ENCODE results near the gene MX2. TPM values are rescaled to one million over a fixed set of nuclear protein-coding genes. Genes with fewer than 3 reads are reported as not detected.
A peak's percentile ranks its signal among the peaks of the same experiment; 100 is the strongest.

Gene MX2
- total RNA-seq, 1 experiment from 2014 or later = 0.15 TPM

DNA sequence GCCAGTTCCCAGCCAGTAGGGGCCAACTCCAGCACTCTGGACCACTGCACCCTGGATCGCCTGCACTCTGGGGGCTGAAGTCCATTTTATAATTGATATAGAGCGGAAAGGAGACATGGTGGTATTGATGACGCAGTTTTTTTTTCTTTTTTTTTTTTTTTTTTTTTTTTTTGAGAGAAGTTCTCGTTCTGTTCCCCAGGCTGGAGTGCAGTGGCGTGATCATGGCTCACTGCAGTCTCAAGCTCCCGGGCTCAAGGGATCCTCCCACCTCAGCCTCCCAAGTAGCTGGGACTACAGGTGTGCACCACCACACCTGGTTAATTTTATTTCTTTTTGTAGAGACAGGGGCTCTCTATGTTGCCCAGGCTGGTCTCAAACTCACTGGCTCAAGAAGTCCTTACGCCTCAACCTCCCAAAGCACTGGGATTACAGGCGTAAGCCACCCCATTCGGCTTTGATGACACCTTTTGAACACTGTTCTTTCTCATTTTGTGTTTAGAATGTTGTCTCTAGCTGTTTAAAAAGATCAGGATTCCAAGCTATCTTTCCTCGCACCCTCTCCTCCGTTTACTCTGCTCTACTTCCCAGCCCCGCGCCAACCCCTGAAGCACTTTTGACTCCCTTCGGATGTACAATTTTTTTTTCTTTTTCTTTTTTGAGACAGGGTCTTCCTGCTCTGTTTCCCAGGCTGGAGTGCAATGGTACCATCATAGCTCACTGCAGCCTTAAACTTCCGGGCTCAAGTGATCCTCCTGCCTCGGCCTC is 960 bp downstream of the MX2 start:
- Histone ChIP-seq H3K36me3 (ENCODE audit: low read depth, low read length) (no peaks in the 10 kb centered on the region), H4K20me1 (ENCODE audit: low read length) (no peaks in the 10 kb centered on the region), H3K9me2 (replicated peaks; ENCODE audit: low read length) (no peaks in the 10 kb centered on the region), H3K4me2 (ENCODE audit: low read length) (peak overlapping the region; percentile 50; the same call in 1 of the 2 replicates), H3K9ac (ENCODE audit: low read length) (no peak overlapping the region), H3K4me3 (ENCODE audit: low read length) (no peak overlapping the region), H3K27ac (ENCODE audit: low read length) (no peak overlapping the region), H2AFZ (ENCODE audit: low read length) (no peak overlapping the region), H3F3A (ENCODE audit: low read length, unreplicated experiment) (no peaks in the 10 kb centered on the region), H3K27me3 (ENCODE audit: low read length) (no peaks in the 10 kb centered on the region), H3K9me3 (ENCODE audit: low read length) (no peaks in the 10 kb centered on the region), H3K79me2 (ENCODE audit: low read length) (no peaks in the 10 kb centered on the region), H3K4me1 (ENCODE audit: insufficient read depth, low read length) (peaks cover 15% of the 10 kb centered on the region)
- DNase-seq (no peak), ATAC-seq (no peak)
- TF ChIP-seq CTCF (conservative IDR thresholded peaks at IDR 0.05; ENCODE audit: low read depth, low read length) (no peak), EZH2phosphoT487 (IDR thresholded peaks at IDR 0.05; ENCODE audit: borderline replicate concordance, low read length) (no peak), EZH2 (IDR thresholded peaks at IDR 0.05; ENCODE audit: low read length, unreplicated experiment) (no peak)
- intact Hi-C loops (cut with micrococcal nuclease) = loop anchor here (5.0 to 10.0 kb wide), 2 partner anchors 92 to 190 kb away; no protein-coding TSS in a partner anchor
- ChIA-PET CTCF (no interaction called here), POLR2A (ENCODE audit: unreplicated experiment) (no interaction called here)
- BruUV-seq (replicated peaks) = no TSS peak

DNA sequence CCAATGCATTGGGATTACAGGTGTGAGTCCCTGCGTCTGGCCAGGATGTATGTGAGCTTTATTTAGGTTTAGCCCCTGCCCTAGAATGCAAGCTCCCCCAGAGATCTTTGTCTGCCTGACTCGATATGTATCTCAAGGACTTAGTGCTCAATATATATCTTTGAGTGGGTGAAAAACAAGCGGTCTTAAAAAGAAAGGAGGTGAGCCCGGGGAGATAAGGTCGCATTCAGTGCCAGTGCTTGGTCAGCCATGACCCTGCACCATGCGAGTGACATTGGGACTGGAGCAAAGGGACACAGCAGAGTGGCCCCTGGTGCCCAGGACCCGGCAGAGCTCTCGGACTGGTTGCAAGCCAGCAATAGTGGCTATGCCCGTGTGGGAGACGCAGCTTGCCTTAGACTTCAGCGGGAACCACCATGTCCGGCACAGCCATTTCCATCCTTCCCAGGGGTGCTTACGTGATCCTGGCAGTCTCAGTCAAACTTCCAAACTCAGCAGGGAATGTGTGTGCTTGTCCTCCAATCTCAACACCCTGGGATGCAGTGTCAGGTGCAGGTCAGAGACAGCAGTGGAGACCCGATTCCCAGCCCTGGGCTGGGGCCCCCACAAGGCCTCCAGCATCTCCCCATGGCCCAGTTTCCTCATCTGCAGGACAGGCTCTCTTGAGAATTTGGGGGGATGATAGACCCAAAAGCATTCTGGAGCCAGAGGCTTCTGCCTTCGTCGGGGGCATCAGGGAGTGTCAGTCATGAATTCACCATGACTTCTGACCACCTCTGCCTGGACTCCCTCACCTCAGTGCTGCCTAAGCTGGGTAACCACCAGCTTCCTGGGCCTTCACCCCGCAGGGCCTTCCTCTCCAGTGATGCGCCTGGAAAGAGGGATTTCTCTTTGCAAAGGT is 1.8 kb downstream of the MX2 start:
- no peaks in the 10 kb centered on the region for H4K20me1 ChIP-seq (ENCODE audit: low read length)
- no TSS peak for BruUV-seq (replicated peaks)
- no peaks in the 10 kb centered on the region for H3K36me3 ChIP-seq (ENCODE audit: low read depth, low read length)
- no peaks in the 10 kb centered on the region for H3F3A ChIP-seq (ENCODE audit: low read length, unreplicated experiment)
- intact Hi-C loops (cut with micrococcal nuclease) = loop anchor here (5.0 to 10.0 kb wide), 2 partner anchors 91 to 191 kb away; no protein-coding TSS in a partner anchor
- TF ChIP-seq CTCF (conservative IDR thresholded peaks at IDR 0.05; ENCODE audit: low read depth, low read length) (no peak), EZH2 (IDR thresholded peaks at IDR 0.05; ENCODE audit: low read length, unreplicated experiment) (no peak), EZH2phosphoT487 (IDR thresholded peaks at IDR 0.05; ENCODE audit: borderline replicate concordance, low read length) (no peak)
- no peak overlapping the region for H3K4me2 ChIP-seq (ENCODE audit: low read length)
- ATAC-seq = no peak
- no peaks in the 10 kb centered on the region for H3K27me3 ChIP-seq (ENCODE audit: low read length)
- no peak overlapping the region for H3K27ac ChIP-seq (ENCODE audit: low read length)
- DNase-seq = no peak
- H3K9ac ChIP-seq (ENCODE audit: low read length) = no peak overlapping the region
- H3K4me1 ChIP-seq (ENCODE audit: insufficient read depth, low read length) = peaks cover 15% of the 10 kb centered on the region
- ChIA-PET POLR2A (ENCODE audit: unreplicated experiment) (no interaction called here), CTCF (no interaction called here)
- no peaks in the 10 kb centered on the region for H3K9me3 ChIP-seq (ENCODE audit: low read length)
- H3K9me2 ChIP-seq (replicated peaks; ENCODE audit: low read length) = no peaks in the 10 kb centered on the region
- H2AFZ ChIP-seq (ENCODE audit: low read length) = no peak overlapping the region
- no peak overlapping the region for H3K4me3 ChIP-seq (ENCODE audit: low read length)
- H3K79me2 ChIP-seq (ENCODE audit: low read length) = no peaks in the 10 kb centered on the region
